ENCODE measurements around the gene CDH22.

GRCh38 chr20:46192376-46192944 lies 115.8 kb downstream of the CDH22 start:
- TF ChIP-seq JUN (IDR thresholded peaks at IDR 0.05; ENCODE audit: borderline replicate concordance, low read depth, low read length) (no peak), JUN (CRISPR knock-in tag; IDR thresholded peaks at IDR 0.05; ENCODE audit: borderline replicate concordance) (no peak), ZNF766 (CRISPR knock-in tag; conservative IDR thresholded peaks at IDR 0.05) (no peak), SAFB2 (IDR thresholded peaks at IDR 0.05; ENCODE audit: borderline replicate concordance, low read depth, low read length, severe bottlenecking) (no peak), CEBPB (tag; IDR thresholded peaks at IDR 0.05) (no peak), NFIC (IDR thresholded peaks at IDR 0.05) (no peak), RBFOX2 (IDR thresholded peaks at IDR 0.05; ENCODE audit: low read depth, low read length) (no peak), PHF21A (IDR thresholded peaks at IDR 0.05; ENCODE audit: borderline replicate concordance, low read depth) (no peak), U2AF2 (optimal IDR thresholded peaks at IDR 0.05; ENCODE audit: low read depth, low read length) (no peak), BMI1 (IDR thresholded peaks at IDR 0.05; ENCODE audit: low read length) (no peak)
